Measurements from ENCODE around the gene E4F1.

E4F1 gene

DNA sequence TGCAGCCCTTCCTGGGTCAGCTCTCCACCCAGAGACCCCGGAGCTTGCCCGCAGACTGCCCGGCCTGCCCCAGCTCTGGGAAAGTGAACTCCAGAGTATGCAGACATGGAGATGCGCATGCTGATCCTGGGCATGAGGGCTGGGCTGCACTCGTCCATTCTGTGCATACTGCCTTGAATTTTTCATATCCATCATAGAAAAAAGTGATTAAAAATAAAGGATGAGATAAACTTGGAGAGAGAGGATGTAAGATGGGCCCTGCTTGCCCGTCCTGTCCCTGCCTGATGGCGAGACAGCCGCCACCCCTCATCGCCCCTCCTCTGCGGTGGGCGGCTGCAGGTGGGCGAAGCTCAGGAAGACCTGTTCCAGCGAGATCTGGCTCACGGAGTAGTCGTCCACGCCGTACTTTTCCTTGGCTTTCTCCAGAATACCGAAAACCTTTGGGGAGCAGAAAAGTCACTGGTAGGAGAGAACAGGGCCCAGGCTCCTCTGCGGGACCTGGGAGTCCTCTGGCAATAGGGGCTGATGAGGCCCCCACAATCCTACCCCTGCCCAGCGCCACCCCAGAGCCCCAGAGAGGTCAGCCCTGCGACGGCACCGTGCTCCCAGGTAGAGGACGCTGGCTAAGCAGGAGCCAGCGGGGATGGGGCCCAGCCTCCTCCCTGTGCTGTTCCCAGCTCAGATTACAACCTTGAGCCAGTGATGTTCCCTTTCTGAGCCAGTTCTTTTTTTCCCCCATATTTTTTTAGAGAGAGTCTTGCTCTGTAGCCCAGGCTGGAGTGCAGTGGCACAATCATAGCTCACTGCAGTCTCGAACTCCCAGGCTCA is 53.2 kb downstream of the E4F1 start:
- Histone ChIP-seq H3K27me3 (ENCODE audit: control insufficient read depth, low read length) (peaks cover 3% of the 10 kb centered on the region; the same call in 1 of the 2 replicates), H3K4me1 (ENCODE audit: control insufficient read depth, low read length) (no peaks in the 10 kb centered on the region), H4K20me1 (ENCODE audit: control insufficient read depth, insufficient read depth, low read depth, low read length) (no peaks in the 10 kb centered on the region), H3K4me3 (ENCODE audit: low read length) (no peak overlapping the region), H3K4me2 (ENCODE audit: low read length) (no peak overlapping the region), H3F3A (ENCODE audit: control insufficient read depth, insufficient read depth) (no peaks in the 10 kb centered on the region), H3K79me2 (ENCODE audit: control insufficient read depth, low read length) (no peaks in the 10 kb centered on the region), H3K27ac (ENCODE audit: low read depth, low read length) (no peak overlapping the region), H3K9me2 (replicated peaks; ENCODE audit: control insufficient read depth, low read length) (no peaks in the 10 kb centered on the region), H3K36me3 (ENCODE audit: control insufficient read depth, low read length) (no peaks in the 10 kb centered on the region), H3K9me3 (ENCODE audit: control insufficient read depth, insufficient read depth, low read length) (no peaks in the 10 kb centered on the region)
- TF ChIP-seq, protein P1, sequence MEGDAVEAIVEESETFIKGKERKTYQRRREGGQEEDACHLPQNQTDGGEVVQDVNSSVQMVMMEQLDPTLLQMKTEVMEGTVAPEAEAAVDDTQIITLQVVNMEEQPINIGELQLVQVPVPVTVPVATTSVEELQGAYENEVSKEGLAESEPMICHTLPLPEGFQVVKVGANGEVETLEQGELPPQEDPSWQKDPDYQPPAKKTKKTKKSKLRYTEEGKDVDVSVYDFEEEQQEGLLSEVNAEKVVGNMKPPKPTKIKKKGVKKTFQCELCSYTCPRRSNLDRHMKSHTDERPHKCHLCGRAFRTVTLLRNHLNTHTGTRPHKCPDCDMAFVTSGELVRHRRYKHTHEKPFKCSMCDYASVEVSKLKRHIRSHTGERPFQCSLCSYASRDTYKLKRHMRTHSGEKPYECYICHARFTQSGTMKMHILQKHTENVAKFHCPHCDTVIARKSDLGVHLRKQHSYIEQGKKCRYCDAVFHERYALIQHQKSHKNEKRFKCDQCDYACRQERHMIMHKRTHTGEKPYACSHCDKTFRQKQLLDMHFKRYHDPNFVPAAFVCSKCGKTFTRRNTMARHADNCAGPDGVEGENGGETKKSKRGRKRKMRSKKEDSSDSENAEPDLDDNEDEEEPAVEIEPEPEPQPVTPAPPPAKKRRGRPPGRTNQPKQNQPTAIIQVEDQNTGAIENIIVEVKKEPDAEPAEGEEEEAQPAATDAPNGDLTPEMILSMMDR (IDR thresholded peaks at IDR 0.05; ENCODE audit: low read depth, low read length, poor library complexity, severe bottlenecking) = no peak

DNA sequence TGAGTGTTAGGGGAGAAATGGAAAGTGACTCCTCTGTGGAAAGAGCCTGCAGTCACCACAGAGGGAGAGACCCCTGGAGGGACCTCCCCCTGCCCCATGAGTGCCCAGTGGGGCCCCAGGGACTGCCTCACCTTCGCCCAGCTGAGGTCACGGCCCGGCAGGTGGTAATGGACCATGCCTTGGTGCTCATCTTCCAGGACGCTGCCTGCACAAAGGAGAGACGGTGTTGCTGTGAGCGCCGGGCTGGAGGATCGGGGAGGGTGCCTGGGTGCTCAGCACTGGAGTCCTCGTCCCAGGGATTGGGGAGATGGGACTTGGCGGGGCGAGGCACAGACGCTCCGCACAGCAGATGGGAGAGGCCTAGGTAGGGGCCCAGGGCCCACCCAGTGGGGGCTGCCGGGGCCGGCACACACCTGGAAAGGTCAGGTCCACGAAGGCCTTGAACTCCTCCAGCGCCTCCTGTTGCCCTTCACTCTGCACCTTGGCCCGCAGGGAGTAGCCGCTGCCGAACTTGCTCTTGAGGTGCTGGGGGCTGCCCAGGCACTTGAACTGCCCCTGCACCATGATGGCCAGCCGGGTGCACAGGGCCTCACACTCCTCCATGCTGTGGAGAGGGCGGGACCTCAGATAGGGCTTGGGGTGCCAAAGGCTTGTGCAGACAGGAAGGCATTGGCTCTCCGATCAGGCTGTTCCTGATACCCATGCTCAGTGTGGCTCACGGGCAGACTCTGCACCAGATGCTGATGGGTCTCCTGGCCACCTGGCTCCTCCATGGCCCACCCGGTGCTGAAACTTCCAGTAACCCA is 54.3 kb downstream of the E4F1 start:
- Histone ChIP-seq H3K27ac (ENCODE audit: low read depth, low read length) (no peak overlapping the region), H4K20me1 (ENCODE audit: control insufficient read depth, insufficient read depth, low read depth, low read length) (no peaks in the 10 kb centered on the region), H3K9me3 (ENCODE audit: control insufficient read depth, insufficient read depth, low read length) (no peaks in the 10 kb centered on the region), H3K4me1 (ENCODE audit: control insufficient read depth, low read length) (no peaks in the 10 kb centered on the region), H3K9me2 (replicated peaks; ENCODE audit: control insufficient read depth, low read length) (no peaks in the 10 kb centered on the region), H3K27me3 (ENCODE audit: control insufficient read depth, low read length) (peaks cover 3% of the 10 kb centered on the region; the same call in 1 of the 2 replicates), H3K36me3 (ENCODE audit: control insufficient read depth, low read length) (no peaks in the 10 kb centered on the region), H3K4me3 (ENCODE audit: low read length) (no peak overlapping the region), H3F3A (ENCODE audit: control insufficient read depth, insufficient read depth) (no peaks in the 10 kb centered on the region), H3K79me2 (ENCODE audit: control insufficient read depth, low read length) (no peaks in the 10 kb centered on the region), H3K4me2 (ENCODE audit: low read length) (no peak overlapping the region)
- TF ChIP-seq, protein P1 (IDR thresholded peaks at IDR 0.05; ENCODE audit: low read depth, low read length, poor library complexity, severe bottlenecking) = no peak
- TF ChIP-seq EZH2phosphoT487 (IDR thresholded peaks at IDR 0.05; ENCODE audit: borderline replicate concordance, low read length) = no peak

DNA sequence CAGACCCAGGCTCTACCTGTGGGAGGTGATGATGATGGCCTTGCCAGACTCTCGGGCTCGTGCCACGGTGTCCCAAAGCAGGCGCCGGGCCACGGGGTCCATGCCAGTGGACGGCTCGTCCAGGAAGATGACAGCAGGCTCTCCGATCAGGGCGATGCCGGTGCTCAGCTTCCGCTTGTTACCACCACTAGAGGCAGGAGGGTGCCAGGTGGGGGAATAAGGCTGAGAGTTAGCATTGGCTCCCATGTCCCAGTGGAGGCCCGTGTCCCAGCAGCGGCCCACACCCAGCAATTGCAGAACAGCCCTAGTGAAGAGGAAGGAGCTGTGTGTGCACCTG is 54.8 kb downstream of the E4F1 start:
- no peaks in the 10 kb centered on the region for H4K20me1 ChIP-seq (ENCODE audit: control insufficient read depth, insufficient read depth, low read depth, low read length)
- peaks cover 3% of the 10 kb centered on the region; the same call in 1 of the 2 replicates for H3K27me3 ChIP-seq (ENCODE audit: control insufficient read depth, low read length)
- no peak overlapping the region for H3K4me3 ChIP-seq (ENCODE audit: low read length)

More for the DNA sequence above, 54.8 kb downstream of the E4F1 start:
- H3K79me2 ChIP-seq (ENCODE audit: control insufficient read depth, low read length) = no peaks in the 10 kb centered on the region
- H3F3A ChIP-seq (ENCODE audit: control insufficient read depth, insufficient read depth) = no peaks in the 10 kb centered on the region
- no peak overlapping the region for H3K27ac ChIP-seq (ENCODE audit: low read depth, low read length)
- H3K9me2 ChIP-seq (replicated peaks; ENCODE audit: control insufficient read depth, low read length) = no peaks in the 10 kb centered on the region
- H3K36me3 ChIP-seq (ENCODE audit: control insufficient read depth, low read length) = no peaks in the 10 kb centered on the region
- no peaks in the 10 kb centered on the region for H3K9me3 ChIP-seq (ENCODE audit: control insufficient read depth, insufficient read depth, low read length)
- H3K4me1 ChIP-seq (ENCODE audit: control insufficient read depth, low read length) = no peaks in the 10 kb centered on the region
- TF ChIP-seq EZH2phosphoT487 (IDR thresholded peaks at IDR 0.05; ENCODE audit: borderline replicate concordance, low read length) = no peak
- TF ChIP-seq, protein P1 (IDR thresholded peaks at IDR 0.05; ENCODE audit: low read depth, low read length, poor library complexity, severe bottlenecking) = no peak
- no peak overlapping the region for H3K4me2 ChIP-seq (ENCODE audit: low read length)
